ENCODE measurements around the gene GSX1.

Gene GSX1

GRCh38 chr13:27822258-27822872, 30.1 kb downstream of the GSX1 start:
- no peak overlapping the region for H3K4me3 ChIP-seq (ENCODE audit: low read length)
- DNase-seq (ENCODE audit: low read depth) = no peak
- no peak for TF ChIP-seq CTCF (conservative IDR thresholded peaks at IDR 0.05; ENCODE audit: low read depth, low read length)

GRCh38 chr13:27822873-27823311, 30.6 kb downstream of the GSX1 start:
- no peak overlapping the region for H3K4me3 ChIP-seq (ENCODE audit: low read length)
- no peak for DNase-seq (ENCODE audit: low read depth)
- no peak for TF ChIP-seq CTCF (conservative IDR thresholded peaks at IDR 0.05; ENCODE audit: low read depth, low read length)

- no peak for DNase-seq (ENCODE audit: low read depth)
- TF ChIP-seq CTCF (conservative IDR thresholded peaks at IDR 0.05; ENCODE audit: low read depth, low read length) = no peak
- no peak overlapping the region for H3K4me3 ChIP-seq (ENCODE audit: low read length)
Measured at GRCh38 chr13:27824121-27824520, 31.8 kb downstream of the GSX1 start.

GRCh38 chr13:27825072-27825471, 32.8 kb downstream of the GSX1 start:
- no peak for DNase-seq (ENCODE audit: low read depth)
- TF ChIP-seq CTCF (conservative IDR thresholded peaks at IDR 0.05; ENCODE audit: low read depth, low read length) = no peak
- no peak overlapping the region for H3K4me3 ChIP-seq (ENCODE audit: low read length)

- H3K4me3 ChIP-seq (ENCODE audit: low read length) = peak overlapping the region; percentile 39
- DNase-seq (ENCODE audit: low read depth) = peak; percentile 40
- TF ChIP-seq CTCF (conservative IDR thresholded peaks at IDR 0.05; ENCODE audit: low read depth, low read length) = peak; percentile 93
Measured at GRCh38 chr13:27826379-27827353, 34.4 kb downstream of the GSX1 start.

- no peak for TF ChIP-seq CTCF (conservative IDR thresholded peaks at IDR 0.05; ENCODE audit: low read depth, low read length)
- no peak for DNase-seq (ENCODE audit: low read depth)
- H3K4me3 ChIP-seq (ENCODE audit: low read length) = no peak overlapping the region
Measured at GRCh38 chr13:27827646-27828045, 35.4 kb downstream of the GSX1 start.

All from retinal pigment epithelial cell (primary cell).